Spinal cord (tissue), 10 donors: ENCODE results near the gene TMEM158. TPM values are rescaled to one million over a fixed set of nuclear protein-coding genes. Genes with fewer than 3 reads are reported as not detected.

ENCODE experiments used
- DNase-seq, 6 donors: peaks; one replicate each; pipeline versions ENCODE4 v3.0.0 to v3.0.0-alpha.2; 2013 to 2015; ENCODE audit warnings: low spot score in 6 of 6, low read depth in 4 of 6
- H3K27ac ChIP-seq: one replicate; pipeline ENCODE4 v1.5.1; 2013; ENCODE audit warnings: low read depth, low read length, control low read depth
- H3K27me3 ChIP-seq: one replicate; pipeline ENCODE4 v1.6.1; 2013; ENCODE audit warnings: low read length; ENCODE audit not compliant: control insufficient read depth, insufficient read depth
- H3K36me3 ChIP-seq: one replicate; pipeline ENCODE4 v1.6.1; 2013; ENCODE audit warnings: low read length; ENCODE audit not compliant: control insufficient read depth, insufficient read depth
- H3K4me1 ChIP-seq: one replicate; pipeline ENCODE4 v1.6.1; 2013; ENCODE audit warnings: low read length; ENCODE audit not compliant: control insufficient read depth, insufficient read depth
- H3K4me3 ChIP-seq: one replicate; pipeline ENCODE4 v1.5.1; 2013; ENCODE audit warnings: low read depth, low read length, control low read depth
- H3K9me3 ChIP-seq: one replicate; pipeline ENCODE4 v1.6.1; 2013; ENCODE audit warnings: low read length; ENCODE audit not compliant: control insufficient read depth, insufficient read depth
- WGBS: methylation state at CpG from one replicate; pipeline ENCODE4 v1.1.5; 2013; ENCODE audit warnings: missing lambda C conversion rate; ENCODE audit not compliant: insufficient coverage; 5-methylcytosine and 5-hydroxymethylcytosine counted together
- polyA plus RNA-seq, 2 donors: library from polyadenylated mRNA; unstranded; fragments of 120-200 nt; gene quantifications; one replicate each; pipeline ENCODE4 v1.2.1, GENCODE V29; 2013; ENCODE audit not compliant: insufficient read length in 2 of 2
- total RNA-seq, 2 donors: library from RNA; depleted of rRNA in 1 of 2; stranded (reverse); fragments of 120-200 nt in 1 of 2; fragments of >200 nt in 1 of 2; gene quantifications; one replicate each; pipeline versions ENCODE4 v1.2.3 to v1.2.4, GENCODE V29; 2013 to 2014
- donor health status: healthy.

TMEM158 gene
- total and polyA plus RNA-seq, 4 donors = 3.2 to 19.2 (median 11.1) TPM

DNA sequence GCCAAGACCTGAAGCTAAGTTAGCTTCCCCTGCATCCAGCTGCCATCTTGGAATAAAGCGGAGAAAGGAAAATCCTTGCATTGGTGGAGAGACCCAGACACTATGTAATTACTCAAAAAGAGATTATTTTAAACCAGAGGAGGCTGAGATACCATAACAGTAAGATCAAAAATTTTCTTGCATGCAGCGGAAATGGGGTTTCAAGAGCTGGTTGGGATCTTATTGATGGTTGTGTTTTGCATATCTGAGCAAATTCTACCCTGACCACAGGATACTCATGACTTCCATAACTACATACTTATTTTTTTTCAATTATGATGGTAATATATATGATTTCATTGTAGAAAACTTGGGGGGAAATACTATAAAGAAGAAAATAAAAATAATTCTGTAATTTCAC lies 17.5 kb downstream of the TMEM158 start:
- no peak for DNase-seq
- H3K27me3 ChIP-seq = no peaks in the 10 kb centered on the region
- no peaks in the 10 kb centered on the region for H3K36me3 ChIP-seq
- no CpG with 5 or more reads among the region's 2 CpGs for WGBS
- no peaks in the 10 kb centered on the region for H3K9me3 ChIP-seq
- H3K27ac ChIP-seq = no peak overlapping the region
- H3K4me1 ChIP-seq = no peaks in the 10 kb centered on the region
- no peak overlapping the region for H3K4me3 ChIP-seq

DNA sequence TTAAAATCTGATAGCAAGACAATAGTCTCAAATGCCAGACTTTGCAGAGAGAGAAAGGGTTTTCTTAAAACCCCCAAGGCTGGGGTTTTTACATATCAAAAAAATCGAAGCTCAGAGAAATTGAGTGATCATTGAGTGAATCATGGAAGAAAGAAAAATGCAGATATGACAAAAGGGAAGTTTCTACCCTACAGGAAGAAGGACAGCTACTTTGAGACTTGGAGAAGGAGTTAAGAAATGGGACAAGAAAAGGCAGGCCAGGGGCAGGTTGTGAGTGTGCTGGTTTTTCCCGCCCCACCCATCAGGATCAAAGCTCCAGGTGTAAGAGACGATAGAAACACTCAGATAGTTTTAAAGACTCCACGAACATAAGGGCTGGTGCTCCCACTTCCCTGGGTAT lies 18.6 kb downstream of the TMEM158 start:
- no peak overlapping the region for H3K27ac ChIP-seq
- H3K4me1 ChIP-seq = no peaks in the 10 kb centered on the region
- no peaks in the 10 kb centered on the region for H3K27me3 ChIP-seq
- no peak overlapping the region for H3K4me3 ChIP-seq
- WGBS = 81% methylated on average over 3 of the region's 4 CpGs
- DNase-seq = no peak
- H3K36me3 ChIP-seq = no peaks in the 10 kb centered on the region
- H3K9me3 ChIP-seq = no peaks in the 10 kb centered on the region

DNA sequence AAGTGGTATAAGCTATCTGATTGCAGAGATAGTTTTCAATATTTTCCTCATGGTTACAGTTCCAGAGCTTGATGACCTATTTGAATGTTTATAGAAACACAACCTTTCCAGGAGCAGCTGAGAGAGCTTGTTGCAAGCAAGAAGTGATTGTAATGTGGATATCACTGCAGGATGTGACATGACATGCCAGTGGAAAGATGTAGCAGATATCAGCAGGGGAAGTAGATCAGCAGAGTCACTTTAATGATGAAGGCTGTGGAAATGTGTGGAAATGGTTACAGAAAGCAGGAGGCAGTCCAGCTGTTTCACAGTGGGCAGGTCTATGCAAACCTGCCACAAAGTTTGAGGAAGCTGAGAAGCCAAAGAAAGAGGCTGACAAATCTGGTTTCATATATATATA lies 21.0 kb downstream of the TMEM158 start:
- DNase-seq = peak in 2 of 6 donors; percentile 4 to 54

DNA sequence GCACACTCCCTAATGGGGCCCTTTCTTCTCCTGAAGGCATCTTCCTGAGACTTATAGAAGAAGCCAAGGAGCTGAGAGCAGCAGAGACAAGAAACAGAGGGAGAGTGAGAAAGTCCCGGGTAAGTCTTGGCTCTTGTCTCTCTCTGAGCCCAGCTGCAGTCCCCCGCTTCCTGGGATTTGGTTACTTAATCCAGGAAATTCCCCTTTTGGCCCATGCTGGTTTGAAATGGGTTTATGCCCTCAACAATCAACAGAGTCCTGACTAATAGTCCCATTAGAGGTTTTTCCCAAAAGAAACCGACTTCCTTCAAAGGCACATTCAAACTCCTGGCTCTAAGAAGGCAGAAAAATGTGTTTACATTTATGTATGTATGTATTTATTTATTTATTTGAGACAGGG lies 22.0 kb downstream of the TMEM158 start:
- H3K9me3 ChIP-seq = no peaks in the 10 kb centered on the region
- no peak for DNase-seq
- 57% methylated on average over 1 of the region's 3 CpGs for WGBS
- H3K27me3 ChIP-seq = no peaks in the 10 kb centered on the region
- H3K4me1 ChIP-seq = no peaks in the 10 kb centered on the region
- H3K36me3 ChIP-seq = no peaks in the 10 kb centered on the region
- H3K27ac ChIP-seq = no peak overlapping the region
- no peak overlapping the region for H3K4me3 ChIP-seq

More for the DNA sequence above, 21.0 kb downstream of the TMEM158 start:
- H3K9me3 ChIP-seq = no peaks in the 10 kb centered on the region
- no peaks in the 10 kb centered on the region for H3K27me3 ChIP-seq
- no peaks in the 10 kb centered on the region for H3K4me1 ChIP-seq
- no peak overlapping the region for H3K4me3 ChIP-seq
- no peak overlapping the region for H3K27ac ChIP-seq
- no peaks in the 10 kb centered on the region for H3K36me3 ChIP-seq

DNA sequence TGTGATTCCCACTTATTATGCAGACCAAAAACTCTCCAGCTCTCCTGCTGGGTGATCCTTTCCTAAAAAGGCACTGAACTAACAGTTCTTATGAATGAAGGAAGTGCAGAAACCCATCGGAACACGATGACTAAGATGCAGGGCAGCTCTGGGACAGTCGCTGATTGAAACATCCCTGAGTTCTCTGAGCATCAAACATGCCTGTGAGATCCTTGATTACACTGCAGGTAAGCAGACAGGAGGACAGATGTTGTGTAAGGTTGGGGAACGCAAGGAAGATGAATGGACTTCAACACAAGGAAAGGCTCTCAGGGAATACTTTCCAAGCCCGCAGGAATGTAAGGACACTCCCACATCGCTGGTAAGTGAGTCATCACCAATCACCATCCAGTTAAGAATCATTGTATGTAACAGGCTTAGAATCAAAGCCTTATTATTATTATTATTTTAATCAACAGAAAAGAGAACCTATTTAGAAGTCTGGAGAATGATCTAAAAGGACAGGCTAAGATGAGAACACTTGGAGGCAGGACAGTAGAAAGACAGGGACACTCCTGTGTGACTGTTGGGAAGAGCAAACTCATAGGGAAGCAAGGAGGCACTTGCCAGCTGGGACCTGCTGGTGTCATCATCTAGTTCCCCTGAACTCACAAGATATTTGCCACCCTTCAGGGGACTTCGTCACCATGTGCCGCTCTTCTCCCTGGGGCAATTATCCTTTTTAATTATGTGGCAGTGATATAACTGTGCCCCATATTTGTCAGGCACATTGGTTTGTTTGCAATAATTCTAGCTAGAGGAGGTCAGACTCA lies 26.0 kb downstream of the TMEM158 start:
- Histone ChIP-seq H3K27me3 (no peaks in the 10 kb centered on the region), H3K4me3 (no peak overlapping the region), H3K4me1 (no peaks in the 10 kb centered on the region), H3K27ac (no peak overlapping the region), H3K36me3 (no peaks in the 10 kb centered on the region), H3K9me3 (no peaks in the 10 kb centered on the region)
- WGBS = 84% methylated on average over 3 of the region's 8 CpGs
- no peak for DNase-seq

DNA sequence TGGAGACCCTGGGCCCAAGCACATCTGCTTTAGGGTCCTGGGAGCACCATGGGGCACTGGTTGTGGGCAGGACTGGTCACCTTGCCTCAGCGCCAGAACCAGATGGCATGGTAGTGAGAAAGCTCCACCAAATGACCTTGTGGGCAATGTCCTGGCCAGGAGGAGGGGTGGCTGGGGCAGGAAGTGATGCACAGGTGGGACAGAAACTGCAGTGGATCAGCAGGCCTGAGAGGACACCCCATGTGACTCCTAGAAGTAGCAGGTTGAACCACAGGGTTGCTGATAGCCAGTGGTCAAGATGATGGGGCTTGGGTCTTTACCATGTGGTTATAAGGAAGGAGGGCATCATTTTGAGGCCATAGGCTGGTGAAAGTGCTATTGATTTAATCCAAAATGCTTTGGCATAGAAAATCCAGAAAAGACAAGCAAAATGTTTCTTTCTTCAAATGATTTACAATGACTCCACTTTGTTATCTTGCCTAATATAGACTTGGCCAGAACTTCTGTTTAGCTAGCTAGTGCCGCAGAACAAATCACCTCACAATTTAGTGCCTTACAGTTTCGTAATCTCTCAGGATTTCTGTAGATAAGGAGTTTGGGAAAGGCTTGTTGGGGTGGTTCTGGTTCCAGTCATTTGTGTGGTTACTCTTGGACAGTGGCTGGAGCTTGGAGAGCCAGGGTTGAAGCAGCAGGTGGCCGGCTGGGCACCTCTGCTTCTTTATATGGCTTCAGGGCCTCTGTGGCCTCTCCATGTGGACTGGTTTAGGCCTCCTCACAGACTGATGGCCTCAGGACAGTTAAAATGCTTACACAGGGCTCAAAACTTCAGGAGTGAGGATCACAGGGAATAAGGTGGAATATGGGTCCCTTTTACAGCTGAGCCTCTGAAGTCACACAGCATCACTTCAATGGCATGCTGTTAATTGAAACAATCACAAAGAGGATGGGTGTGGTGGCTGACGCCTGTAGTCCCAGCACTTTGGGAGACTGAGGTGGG lies 27.5 kb downstream of the TMEM158 start:
- H3K4me3 ChIP-seq = no peak overlapping the region
- WGBS = 84% methylated on average over 3 of the region's 5 CpGs
- no peak for DNase-seq
- no peaks in the 10 kb centered on the region for H3K27me3 ChIP-seq
- H3K36me3 ChIP-seq = no peaks in the 10 kb centered on the region
- H3K4me1 ChIP-seq = no peaks in the 10 kb centered on the region
- H3K9me3 ChIP-seq = no peaks in the 10 kb centered on the region
- H3K27ac ChIP-seq = no peak overlapping the region

DNA sequence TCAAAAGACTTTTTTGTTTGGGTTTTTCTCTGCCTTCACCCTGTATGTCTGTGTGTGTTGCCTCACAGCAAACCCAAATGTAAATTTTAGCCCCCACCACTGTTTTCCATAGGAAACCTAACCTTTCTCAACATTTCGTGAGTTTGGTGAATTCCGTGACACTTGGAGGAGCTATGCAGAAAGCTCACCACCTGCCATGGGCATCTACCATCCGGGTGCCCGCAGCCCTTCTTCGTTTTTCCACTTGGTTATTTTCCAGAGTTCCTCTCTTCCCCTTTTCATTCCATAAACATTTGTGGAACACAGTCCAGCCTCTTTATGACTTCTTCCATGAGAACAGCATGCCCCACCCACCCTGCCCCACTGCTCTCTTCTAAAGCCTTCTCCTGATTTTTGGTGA lies 31.3 kb downstream of the TMEM158 start:
- Histone ChIP-seq H3K4me1 (no peaks in the 10 kb centered on the region), H3K4me3 (no peak overlapping the region), H3K27me3 (no peaks in the 10 kb centered on the region), H3K9me3 (no peaks in the 10 kb centered on the region), H3K36me3 (no peaks in the 10 kb centered on the region), H3K27ac (no peak overlapping the region)
- WGBS = 90% methylated on average over 5 of the region's 5 CpGs
- DNase-seq = no peak

GRCh38 chr3:45191924-45192417 lies 34.1 kb downstream of the TMEM158 start:
- DNase-seq = no peak
- Histone ChIP-seq H3K27me3 (no peaks in the 10 kb centered on the region), H3K4me3 (no peak overlapping the region), H3K4me1 (no peaks in the 10 kb centered on the region), H3K27ac (no peak overlapping the region), H3K36me3 (no peaks in the 10 kb centered on the region), H3K9me3 (no peaks in the 10 kb centered on the region)
- 67% methylated on average over 1 of the region's 3 CpGs for WGBS

- 100% methylated on average over 2 of the region's 4 CpGs for WGBS
- no peaks in the 10 kb centered on the region for H3K27me3 ChIP-seq
- DNase-seq = no peak
Measured at GRCh38 chr3:45191424-45191823, 34.7 kb downstream of the TMEM158 start.

More at GRCh38 chr3:45191424-45191823, 34.7 kb downstream of the TMEM158 start:
- Histone ChIP-seq H3K36me3 (no peaks in the 10 kb centered on the region), H3K4me3 (no peak overlapping the region), H3K27ac (no peak overlapping the region), H3K9me3 (no peaks in the 10 kb centered on the region), H3K4me1 (no peaks in the 10 kb centered on the region)
